CD4-positive, alpha-beta T cell treated with Interleukin-4 for 1 hour (primary cell): Measurements from ENCODE around the gene RGS7BP.

Source experiments
- DNase-seq, 2 donors: peaks; one replicate each; pipeline ENCODE4 v3.0.0-alpha.2; 2020 to 2022

Gene RGS7BP

GRCh38 chr5:64566310-64566916, 60.6 kb downstream of the RGS7BP start:
- no peak for DNase-seq

GRCh38 chr5:64569858-64570257, 64.0 kb downstream of the RGS7BP start:
- no peak for DNase-seq

- no peak for DNase-seq
Measured at GRCh38 chr5:64570395-64570996, 64.7 kb downstream of the RGS7BP start.

GRCh38 chr5:64575561-64575960, 69.7 kb downstream of the RGS7BP start:
- no peak for DNase-seq

GRCh38 chr5:64576250-64576649, 70.4 kb downstream of the RGS7BP start:
- DNase-seq: no peak

GRCh38 chr5:64585646-64586045, 79.8 kb downstream of the RGS7BP start:
- DNase-seq: no peak

GRCh38 chr5:64587370-64587769, 81.6 kb downstream of the RGS7BP start:
- DNase-seq: no peak

- DNase-seq: no peak
Measured at GRCh38 chr5:64592730-64593341, 87.0 kb downstream of the RGS7BP start.

GRCh38 chr5:64594025-64594424, 88.2 kb downstream of the RGS7BP start:
- no peak for DNase-seq

- DNase-seq: no peak
Measured at GRCh38 chr5:64594601-64595000, 88.8 kb downstream of the RGS7BP start.

- DNase-seq: no peak
Measured at GRCh38 chr5:64595031-64595855, 89.4 kb downstream of the RGS7BP start.

GRCh38 chr5:64599226-64599625, 93.4 kb downstream of the RGS7BP start:
- no peak for DNase-seq

GRCh38 chr5:64603676-64604075, 97.9 kb downstream of the RGS7BP start:
- no peak for DNase-seq

- DNase-seq: no peak
Measured at GRCh38 chr5:64606926-64607325, 101.1 kb downstream of the RGS7BP start.

GRCh38 chr5:64612344-64612961, 106.6 kb downstream of the RGS7BP start:
- DNase-seq: no peak

GRCh38 chr5:64615895-64616294, 110.1 kb downstream of the RGS7BP start:
- DNase-seq: no peak

GRCh38 chr5:64619609-64620008, 113.8 kb downstream of the RGS7BP start:
- no peak for DNase-seq

GRCh38 chr5:64622991-64623390, 117.2 kb downstream of the RGS7BP start:
- DNase-seq: no peak

- no peak for DNase-seq
Measured at GRCh38 chr5:64625678-64626077, 119.9 kb downstream of the RGS7BP start.

GRCh38 chr5:64628901-64629300, 123.1 kb downstream of the RGS7BP start:
- no peak for DNase-seq

GRCh38 chr5:64629841-64630240, 124.0 kb downstream of the RGS7BP start:
- DNase-seq: no peak

- no peak for DNase-seq
Measured at GRCh38 chr5:64632251-64632650, 126.4 kb downstream of the RGS7BP start.

GRCh38 chr5:64634997-64635686, 129.3 kb downstream of the RGS7BP start:
- peak in 1 of 2 donors; percentile 47 for DNase-seq
